ENCODE results near the gene F2RL3.

The F2RL3 gene

DNA sequence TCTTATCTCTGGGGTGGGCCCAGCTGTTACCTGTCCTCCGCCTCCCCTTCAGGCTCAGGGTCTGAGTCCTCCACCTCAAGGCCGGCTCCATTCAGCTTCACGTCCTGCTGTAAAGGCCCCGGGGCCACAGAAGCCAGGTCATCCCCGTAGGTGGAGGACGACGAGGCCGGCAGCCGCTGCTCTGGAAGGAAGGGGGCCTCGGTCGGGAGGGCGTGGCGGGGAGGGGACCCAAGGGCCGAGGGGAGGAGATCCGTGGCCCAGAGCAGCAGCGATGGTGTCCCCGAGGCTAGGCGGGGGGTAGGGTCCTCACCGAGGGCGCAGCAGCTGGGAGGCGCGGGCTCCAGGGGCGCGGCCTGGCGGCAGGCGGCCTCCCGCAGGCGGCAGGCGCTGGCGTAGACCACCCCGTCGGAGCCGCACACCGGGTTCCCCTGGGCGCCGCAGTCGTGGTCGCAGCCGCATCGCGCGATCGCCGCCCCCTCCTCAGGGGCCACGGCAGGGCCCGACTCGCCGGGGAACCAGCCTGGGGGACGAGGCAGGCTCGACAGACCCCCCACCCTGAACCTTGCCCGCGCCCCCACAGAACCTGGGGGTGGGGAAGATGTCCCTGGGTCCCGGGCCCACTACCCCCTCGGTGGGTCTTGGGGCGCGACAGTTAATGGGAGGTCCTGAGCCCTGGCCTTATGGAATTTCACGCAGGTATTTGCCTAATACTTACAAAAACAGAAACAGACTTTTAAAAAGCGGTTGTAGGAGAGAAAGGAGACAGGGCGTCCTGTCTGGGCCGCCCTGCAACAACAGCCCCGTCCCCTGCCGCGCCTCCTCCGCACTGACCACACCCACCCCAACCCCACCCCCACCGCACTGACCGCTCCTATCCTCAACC, 7.6 kb downstream of the F2RL3 start:
- DNase-seq = no peak

DNA sequence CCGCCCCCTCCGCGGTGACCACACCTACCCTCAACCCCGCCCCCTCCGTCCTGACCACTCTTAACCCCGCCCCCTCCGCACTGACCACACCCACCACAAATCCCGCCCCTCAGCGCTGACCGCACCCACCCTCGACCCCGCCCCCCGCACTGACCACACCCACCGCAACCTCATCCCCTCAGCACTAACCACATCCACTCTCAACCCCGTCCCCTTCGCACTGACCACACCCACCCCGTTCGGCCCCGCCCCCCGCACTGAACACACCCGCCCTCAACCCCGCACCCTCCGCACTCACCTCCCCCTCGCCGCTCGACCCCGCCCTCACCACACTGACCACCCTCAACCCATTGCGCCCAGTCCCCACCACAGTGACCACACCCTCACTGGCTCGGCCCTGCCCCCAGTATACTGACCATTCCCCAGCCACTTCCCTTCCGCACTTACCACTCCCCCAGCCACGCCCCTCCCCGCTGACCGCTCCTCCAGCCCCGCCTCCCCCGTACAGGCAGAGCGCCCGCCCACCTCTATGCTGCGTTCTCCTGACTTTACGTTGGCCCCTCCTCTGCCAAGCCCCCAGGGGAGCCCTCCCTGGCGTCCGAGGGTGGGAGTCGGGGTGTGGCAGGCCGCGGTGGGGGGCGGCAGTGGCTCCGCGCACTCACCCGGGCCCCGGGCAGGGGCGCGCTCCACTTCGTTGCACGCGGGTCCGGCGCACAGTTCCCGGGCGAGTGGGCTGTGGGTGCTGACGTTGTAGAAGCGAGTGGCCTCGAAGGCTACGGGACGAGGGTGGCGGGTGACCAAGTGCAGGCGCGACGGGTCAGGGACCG, 8.4 kb downstream of the F2RL3 start:
- DNase-seq = no peak

DNA sequence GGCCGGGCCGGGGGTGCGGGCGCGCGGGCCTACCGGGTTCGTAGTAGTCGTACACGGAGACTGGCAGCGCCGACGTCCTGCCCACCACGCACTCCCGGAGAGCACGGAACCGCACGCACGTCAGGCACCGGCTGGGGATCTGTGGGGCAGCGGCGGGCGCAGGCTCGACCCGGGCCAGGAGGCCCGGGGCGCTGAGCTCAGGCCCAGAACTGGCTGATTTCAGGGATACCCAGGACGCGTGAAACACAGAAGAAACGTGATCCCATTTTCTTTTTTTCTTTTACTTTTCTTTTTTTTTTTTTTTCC, 9.0 kb downstream of the F2RL3 start:
- no peak for DNase-seq

DNA sequence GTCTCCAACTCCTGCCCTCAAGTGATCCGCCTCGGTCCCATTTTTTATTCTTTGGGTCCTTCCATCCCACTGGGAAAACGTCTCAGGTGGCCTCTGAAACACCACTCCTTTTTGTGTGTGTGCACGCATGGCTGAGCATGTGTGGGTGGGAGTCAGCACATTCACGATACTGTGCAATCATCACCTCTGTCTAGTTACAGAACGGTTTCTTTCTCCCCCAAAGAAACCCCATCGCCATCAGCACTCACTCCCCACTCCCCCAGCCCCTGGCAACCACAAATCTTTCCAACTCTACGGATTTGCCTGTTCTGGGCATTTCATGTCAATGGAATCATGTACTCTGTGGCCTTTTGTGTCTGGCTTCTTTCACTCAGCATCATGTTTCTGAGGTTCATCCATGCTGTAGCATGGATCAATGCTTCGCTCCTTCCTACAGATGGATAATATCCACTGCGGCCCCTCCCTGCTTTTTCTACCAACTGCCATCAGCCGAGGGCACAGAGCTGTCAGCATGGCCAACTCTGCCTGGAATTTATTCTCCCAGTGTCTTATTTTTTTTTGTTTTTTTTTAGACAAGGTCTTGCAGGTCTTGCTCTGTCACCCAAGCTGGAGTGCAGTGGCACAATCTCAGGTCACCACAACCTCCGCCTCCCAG, 9.7 kb downstream of the F2RL3 start:
- no peak for DNase-seq

DNA sequence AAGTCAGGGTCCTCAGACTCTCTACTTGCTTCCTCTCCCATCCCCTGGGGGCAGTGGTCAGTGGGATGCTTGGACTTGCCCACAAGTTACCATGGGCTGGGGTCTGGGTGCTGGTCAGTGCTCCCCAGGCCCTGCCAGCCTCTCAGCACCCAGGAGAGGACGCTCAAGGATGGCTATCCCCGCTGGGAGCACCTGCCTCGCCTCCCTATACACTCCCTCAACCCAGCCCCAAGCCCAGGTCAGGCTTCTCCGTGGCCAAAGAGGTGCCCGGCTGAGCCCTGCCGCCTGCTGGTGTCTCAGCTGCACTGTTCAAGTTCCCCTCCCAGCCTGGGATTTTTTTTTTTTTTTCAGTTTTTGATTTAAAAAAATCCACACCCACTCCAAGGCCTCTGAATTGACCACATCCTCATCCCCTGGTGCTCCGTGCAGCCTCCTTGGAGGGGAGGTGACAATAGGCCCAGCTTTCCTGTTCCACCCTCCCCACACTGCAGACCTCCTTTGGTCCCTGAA, 10.8 kb downstream of the F2RL3 start:
- DNase-seq = no peak

DNA sequence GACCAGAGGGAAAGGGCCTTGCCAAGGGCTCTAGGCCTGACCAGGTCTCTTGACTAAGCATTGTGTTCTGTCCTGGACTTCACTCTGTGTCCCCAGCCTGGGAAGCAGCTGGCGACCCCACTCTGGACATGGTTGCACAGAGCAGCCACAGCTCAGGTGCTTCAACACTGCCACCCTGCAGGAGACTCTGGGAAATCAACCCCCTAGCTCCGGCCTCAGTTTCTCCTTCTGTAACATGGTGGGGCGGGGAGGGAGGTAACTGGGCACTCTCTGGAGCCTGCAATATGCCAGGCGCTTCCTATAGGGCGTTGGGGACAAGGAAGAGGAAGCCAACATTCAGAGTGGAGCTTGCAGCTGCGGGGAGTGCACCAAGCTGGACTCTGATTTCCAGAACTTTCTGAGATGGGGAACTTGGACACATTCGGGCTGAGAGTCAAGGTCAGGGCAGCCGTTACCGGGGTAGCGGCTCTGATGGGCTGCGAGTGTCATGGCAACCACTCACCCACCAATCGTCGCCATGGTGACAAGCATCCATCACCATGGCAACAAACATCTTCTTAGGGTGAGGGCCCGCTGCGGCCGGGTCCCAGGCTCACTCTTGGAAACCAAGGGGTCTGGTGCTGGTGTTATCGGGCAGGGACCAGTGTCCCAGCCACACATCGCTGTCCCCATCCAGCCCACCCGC, 12.8 kb downstream of the F2RL3 start:
- no peak for DNase-seq

DNA sequence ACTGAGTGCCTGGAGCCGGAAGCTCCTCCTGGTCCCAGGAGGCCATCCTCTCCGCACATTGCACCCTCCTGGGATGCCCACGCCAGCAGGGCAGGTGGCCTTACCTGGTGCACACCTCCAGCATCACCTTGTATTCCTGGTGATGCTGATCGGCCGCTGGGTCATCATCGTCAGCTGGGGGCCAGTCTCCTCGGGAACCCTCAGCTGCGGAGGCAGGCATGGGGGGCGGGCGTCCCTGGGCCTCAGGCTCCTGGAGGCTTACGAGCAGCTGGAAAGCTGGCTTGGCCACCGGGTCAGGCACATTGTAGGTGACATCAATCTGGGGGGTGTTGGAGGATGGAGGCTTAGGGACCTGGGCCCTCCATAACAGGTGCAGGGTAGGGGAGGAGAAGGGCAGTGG, 13.7 kb downstream of the F2RL3 start:
- DNase-seq = no peak

DNA sequence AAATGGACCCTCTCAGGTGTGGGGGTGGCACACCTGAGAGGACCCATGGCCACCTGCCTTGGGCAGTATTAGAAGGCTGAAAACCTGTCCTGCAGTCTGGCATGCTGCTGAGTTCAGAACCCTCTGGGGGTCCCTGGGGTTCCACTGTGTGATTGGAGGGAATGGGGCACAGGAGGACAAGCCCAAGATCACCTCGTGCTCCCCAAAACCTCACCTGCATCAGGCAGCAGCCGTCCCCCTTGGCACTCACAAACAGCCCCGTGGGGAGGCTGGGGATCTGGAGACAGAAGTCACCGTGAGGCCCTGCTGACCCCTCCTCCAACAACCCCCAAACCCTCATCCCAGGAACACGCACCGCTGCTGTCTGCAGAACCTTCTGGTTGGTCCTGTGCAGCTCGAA, 14.5 kb downstream of the F2RL3 start:
- DNase-seq = no peak

DNA sequence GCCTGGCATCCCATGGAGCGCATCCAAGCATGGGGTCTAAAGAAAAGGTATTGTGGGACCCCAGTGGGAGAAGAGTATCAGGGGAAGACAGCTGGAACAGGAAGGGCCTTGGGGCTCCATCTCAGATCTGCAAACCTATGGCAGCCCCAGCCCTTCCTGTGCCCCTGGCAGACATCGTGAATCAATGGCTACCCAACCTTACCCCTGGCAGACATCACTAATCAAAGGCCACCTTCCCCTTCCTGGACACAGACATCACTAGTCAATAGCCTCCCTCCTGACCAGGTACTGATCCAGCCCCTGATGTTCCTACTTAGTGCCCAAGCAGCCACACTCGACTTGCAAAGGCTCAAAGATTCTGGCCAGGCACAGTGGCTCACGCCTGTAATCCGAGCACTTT, 15.8 kb downstream of the F2RL3 start:
- no peak for DNase-seq

DNA sequence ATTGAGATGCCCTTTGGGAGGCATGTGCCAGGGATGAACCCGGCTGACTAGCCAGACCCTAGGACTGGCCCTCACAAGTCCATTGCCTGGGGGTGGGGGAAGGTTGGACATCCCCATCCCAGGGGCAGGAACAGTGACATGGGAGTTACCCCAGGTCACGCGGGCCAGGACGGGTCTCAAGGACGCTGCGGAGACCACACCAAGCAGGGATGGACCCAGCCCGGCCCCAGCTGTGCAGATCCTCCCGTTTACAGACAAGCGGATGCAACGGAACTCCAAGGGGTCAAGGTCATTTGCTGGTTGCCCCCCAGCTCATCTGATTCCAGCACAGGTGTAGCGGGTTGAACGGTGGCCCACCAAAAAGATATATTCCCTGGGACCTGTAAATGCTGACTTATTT, 20.0 kb downstream of the F2RL3 start:
- no peak for DNase-seq

DNA sequence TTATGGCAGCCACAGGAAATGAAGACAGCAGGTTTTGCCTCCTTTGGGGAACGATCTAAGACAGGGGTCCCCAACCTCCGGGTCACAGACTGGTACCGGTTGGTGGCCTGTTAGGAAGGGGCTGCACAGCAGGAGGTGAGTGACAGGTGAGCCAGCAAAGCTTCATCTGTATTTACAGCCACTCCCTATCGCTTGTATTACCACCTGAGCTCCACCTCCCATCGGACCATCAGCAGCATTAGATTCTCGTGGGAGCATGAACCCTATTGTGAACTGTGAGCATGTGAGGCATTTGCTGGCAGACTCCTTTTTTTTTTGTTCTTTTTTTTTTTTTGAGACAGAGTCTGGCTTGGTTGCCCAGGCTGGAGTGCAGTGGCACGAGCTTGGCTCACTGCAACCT, 22.2 kb downstream of the F2RL3 start:
- DNase-seq = no peak

DNA sequence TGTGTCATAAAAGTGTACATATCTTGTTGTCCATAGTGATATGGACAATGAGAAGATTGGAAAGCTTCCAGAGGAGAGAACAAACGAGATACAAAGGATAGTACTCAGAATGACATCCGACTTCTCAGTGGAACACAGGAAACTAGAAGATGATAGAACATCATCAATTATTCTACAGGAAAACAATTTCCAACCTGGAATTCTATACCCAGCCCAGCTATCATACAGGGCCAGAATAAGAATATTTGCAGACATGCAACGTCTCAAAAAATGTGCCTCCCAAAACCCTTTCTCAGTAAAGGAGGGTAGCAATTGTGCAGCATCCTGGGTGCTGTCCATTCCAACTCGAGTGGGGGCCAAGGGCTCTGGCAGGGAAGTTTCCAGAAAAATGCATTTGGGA, 24.0 kb downstream of the F2RL3 start:
- DNase-seq = no peak

DNA sequence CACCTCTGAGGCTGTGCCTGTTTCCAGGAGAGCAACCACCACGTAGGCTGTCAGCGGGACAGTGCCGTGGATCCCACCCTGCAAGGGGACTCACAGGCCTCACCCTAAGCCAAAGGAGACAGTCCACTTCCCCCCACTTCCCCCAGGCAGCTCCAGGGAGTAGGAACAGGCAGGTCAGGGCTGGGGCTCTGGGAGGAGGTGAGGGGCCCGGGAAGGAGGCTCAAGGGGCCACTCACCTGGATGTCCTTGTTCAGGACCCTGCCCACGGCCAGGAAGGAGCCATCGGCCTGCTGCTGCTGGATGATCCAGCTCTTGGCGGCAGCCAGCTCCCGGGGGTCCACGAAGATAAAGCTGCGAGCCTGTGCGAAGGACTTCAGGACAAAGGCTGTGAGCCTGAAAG, 25.6 kb downstream of the F2RL3 start:
- DNase-seq = no peak

DNA sequence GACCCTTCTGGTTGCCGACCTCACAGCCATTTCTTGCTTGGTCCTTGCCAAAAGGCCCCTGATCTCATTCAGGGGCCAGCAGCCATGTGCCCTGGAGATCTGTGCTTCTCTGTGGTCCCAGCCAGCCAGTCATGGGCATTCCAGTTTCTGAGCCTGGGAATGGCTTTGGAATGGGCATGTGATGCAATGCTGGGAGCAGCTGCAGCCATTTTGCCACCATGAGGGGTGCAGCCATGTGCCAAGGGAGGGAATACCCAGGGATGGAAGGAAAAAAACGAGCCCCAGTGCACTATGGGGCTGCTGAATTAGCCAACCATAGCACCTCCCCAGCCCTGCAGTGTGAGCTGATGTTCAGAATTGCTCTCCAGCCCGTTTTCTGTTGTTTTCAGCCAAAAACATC, 26.3 kb downstream of the F2RL3 start:
- DNase-seq = no peak

DNA sequence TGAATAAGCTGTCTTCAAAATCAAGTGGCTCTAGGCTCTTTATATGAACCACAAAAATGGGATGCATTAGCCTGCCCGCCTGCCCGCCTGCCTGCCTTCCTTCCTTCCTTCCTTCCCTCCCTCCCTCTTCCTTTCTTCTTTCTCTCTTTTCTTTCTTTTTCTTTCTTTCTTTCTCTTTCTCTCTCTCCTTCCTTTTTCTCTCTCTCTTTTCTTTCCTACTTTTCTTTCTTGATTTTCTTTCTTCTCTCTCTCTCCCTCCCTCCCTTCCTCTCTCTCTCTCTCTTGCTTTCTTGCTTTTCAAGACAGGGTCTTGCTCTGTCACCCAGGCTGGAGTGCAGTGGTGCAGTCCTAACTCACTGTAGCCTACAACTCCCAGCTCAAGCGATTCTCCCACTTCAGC, 26.9 kb downstream of the F2RL3 start:
- no peak for DNase-seq

DNA sequence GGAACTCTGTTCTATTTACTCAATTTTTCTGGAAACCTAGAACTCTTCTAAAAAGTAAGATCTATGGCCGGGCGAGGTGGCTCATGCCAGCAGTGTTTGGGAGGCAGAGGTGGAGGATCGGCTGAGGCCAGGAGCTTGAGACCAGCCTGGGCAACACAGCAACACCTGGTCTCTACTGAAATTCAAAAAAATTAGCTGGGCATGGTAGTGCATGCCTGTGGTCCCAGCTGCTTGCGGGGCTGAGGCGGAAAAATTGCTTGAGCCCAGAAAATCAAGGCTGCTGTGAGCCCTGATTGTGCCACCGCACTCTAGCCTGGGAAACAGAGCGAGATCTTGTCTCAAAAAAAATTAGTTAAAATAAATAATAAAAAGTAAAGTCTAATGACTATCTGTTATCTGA, 28.6 kb downstream of the F2RL3 start:
- no peak for DNase-seq

DNA sequence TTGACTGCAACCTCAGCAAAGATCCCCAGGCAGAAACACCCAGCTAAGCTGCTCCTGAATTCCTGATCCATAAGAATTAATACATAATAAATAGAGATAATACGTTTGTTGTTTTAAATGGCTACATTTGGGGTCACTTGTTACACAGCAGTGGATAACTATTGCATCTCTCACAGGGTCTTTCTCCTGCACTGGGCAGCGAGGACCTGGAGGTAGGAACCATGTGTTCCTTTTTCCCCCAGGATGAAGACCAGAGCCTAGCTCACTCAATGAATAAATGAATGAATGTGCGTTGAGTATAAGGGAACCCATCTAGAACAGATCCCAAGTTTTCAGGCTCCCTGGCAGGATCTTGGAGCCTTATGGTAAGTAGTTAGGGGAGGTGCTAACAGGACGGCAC, 30.7 kb downstream of the F2RL3 start:
- no peak for DNase-seq

DNA sequence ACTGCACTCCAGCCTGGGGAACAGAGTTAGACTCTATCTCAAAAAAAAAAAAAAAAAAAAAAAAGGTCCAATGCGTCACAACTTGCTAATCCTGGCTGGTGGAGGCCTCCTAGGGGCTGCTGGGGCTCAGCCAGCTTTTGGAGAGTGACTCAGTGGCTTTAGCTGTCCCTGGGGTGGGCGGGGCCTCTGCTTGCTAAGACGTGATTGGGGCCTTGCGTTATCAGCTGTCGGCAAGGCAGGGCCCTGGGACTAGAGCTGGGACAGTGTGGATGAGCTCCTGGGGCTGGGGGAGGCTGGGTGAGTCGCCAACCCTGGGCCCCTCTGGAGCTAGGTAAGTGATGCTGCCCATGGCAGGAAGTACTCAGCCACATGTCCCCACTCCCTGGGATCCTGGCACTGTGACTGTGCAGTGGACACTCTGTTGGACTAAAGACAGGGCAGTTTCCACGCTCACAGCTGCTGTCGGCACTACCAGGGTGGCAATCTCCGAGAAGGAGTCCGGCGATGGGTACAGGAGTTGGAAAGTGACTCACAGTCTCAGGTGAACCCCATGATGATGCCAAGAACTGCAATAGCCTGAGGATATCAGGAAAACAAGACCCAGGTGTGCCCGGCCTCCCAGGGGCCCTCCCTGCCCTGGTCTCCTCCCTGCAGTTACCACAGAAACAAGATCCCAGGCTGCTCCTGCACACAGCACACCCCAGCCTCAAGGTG, 32.2 kb downstream of the F2RL3 start:
- no peak for DNase-seq

DNA sequence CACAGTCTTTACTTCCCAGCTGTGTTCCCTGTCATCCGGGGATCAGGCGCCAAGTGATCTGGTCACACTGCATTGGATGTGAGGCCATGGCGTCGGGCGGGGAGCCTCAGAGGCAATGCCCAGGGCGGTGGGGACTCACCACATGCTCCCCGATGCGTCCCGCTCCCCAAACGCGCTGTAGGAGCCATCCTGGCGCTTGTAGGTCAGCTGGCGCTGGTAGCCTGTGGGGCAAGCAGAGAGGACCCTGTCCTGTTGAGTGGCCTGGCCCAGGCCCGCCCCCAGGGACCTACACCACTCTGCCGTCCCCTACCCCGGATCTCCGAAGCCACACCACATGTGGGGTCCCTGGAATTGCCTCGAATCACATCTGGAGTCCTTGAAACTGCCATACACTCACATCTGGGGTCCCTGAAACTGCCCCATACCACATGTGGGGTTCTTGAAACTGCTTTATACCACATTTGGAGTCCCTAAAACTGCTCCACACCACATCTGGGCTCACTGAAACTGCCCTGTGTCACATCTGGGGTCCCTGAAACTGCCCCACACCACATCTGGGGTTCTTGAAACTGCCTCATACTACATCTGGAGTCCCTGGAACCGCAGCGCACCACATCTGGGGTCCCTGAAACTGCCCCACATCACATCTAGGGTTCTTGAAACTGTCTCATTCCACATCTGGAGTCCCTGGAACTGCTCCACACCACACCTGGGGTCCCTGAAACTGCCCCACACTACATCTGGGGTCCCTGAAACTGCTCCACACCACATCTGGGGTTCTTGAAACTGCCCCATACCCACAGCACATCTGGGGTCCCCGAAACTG, 33.2 kb downstream of the F2RL3 start:
- no peak for DNase-seq

DNA sequence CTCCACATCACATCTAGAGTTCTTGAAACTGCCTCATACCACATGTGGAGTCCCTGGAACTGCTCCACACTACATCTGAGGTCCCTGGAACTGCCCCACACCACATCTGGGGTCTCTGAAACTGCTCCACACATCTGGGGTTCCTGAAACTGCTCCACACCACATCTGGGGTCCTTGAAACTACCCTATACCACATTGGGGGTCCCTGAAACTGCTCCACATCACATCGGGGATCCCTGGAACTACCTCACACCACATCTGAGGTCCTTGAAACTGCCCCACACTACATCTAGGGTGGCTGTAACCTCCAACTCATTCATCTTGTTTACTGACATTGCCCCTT, 33.8 kb downstream of the F2RL3 start:
- no peak for DNase-seq

DNA sequence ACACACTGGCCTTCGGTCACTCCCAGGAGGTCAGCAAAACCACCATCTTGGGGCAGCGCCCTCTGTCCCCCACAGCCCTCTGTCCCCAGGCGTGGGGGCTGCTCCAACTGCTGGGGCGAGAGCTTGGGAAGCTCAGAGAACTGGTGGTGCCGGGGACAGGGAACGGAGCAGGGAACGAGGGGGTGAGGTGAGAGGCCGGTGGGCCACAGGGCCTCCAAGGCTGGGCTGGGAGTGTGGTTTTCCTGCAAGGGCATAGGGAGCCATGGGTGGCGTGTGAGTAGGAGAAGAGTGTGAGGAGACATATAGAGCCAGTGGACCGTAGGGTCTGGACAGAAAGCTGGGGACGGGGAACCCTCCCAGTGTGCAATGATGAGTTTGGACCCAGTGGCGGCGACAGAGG, 34.1 kb downstream of the F2RL3 start:
- DNase-seq = no peak

DNA sequence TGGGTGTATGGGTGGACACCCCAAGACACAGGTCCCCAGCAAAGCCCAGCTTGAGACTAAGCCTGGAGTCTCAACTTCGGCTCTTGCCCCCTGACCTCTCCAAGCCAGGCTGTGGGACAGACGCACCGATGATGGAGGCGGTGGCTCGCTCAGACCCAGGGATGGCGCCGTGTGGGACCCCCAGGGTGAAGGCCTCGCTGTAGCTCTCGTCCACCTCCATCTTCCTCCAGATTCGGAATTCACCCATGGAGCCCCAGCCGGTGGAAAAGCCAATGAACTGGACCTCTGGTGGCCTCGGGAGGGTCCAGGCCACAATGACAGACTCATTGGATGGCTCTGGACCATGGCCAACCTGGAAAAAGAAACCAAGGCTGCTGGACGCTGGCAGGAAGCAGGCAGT, 39.1 kb downstream of the F2RL3 start:
- no peak for DNase-seq

All from NCI-H748 treated with DMSO at 0.1 percent for 48 hours (cell line).